ENCODE measurements around the gene UBE2U.

DNA sequence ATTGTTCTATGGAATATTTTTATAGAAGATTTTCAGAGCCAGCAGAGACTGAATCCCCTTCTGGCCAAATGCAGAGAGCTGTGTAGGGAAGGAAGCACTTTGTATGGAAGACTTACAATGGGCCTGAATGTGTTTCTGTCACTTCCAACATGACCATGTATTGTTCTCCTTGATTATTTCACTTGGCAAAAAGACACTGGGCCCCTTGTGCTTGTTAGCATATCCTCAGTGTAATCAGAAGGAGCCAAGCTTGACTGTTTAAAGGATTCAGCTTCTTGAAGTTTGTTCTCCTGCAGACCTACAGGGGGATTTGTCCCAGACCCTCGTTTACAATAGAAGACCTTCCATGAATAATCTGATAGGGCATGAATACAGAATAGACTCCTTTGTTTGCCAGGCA, 48.1 kb upstream of the UBE2U start:
- TF ChIP-seq POLR2A (IDR thresholded peaks at IDR 0.05; ENCODE audit: low read depth, low read length), result no peak
- TF ChIP-seq, protein P1, sequence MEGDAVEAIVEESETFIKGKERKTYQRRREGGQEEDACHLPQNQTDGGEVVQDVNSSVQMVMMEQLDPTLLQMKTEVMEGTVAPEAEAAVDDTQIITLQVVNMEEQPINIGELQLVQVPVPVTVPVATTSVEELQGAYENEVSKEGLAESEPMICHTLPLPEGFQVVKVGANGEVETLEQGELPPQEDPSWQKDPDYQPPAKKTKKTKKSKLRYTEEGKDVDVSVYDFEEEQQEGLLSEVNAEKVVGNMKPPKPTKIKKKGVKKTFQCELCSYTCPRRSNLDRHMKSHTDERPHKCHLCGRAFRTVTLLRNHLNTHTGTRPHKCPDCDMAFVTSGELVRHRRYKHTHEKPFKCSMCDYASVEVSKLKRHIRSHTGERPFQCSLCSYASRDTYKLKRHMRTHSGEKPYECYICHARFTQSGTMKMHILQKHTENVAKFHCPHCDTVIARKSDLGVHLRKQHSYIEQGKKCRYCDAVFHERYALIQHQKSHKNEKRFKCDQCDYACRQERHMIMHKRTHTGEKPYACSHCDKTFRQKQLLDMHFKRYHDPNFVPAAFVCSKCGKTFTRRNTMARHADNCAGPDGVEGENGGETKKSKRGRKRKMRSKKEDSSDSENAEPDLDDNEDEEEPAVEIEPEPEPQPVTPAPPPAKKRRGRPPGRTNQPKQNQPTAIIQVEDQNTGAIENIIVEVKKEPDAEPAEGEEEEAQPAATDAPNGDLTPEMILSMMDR (conservative IDR thresholded peaks at IDR 0.05; ENCODE audit: low read depth, low read length), result no peak
- TF ChIP-seq, protein P2, sequence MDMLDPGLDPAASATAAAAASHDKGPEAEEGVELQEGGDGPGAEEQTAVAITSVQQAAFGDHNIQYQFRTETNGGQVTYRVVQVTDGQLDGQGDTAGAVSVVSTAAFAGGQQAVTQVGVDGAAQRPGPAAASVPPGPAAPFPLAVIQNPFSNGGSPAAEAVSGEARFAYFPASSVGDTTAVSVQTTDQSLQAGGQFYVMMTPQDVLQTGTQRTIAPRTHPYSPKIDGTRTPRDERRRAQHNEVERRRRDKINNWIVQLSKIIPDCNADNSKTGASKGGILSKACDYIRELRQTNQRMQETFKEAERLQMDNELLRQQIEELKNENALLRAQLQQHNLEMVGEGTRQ (IDR thresholded peaks at IDR 0.05; ENCODE audit: low read depth, low read length), result no peak
